Measurements from ENCODE around the gene TMEM191B.
"Not testable (repeated sequence)": the region's sequence is repeated elsewhere in the genome, so short reads cannot be mapped to it uniquely, and the experiment has no call there.

The TMEM191B gene

GRCh38 chr22:18527752-18528596 lies at the start of gene TMEM191B:
Gene TMEM191B, plus strand, starts transcription at chr22:18527802. Its CDS starts 179 bp downstream, at chr22:18527981.
- not testable (repeated sequence) for DNase-seq

GRCh38 chr22:18496227-18496626 lies 31.4 kb upstream of the TMEM191B start:
- DNase-seq: not testable (repeated sequence)

- DNase-seq: not testable (repeated sequence)
These were observed 16.3 kb upstream of the TMEM191B start for GRCh38 chr22:18511327-18511726.

GRCh38 chr22:18512378-18512777 lies 15.2 kb upstream of the TMEM191B start:
- not testable (repeated sequence) for DNase-seq

GRCh38 chr22:18513454-18513853 lies 14.1 kb upstream of the TMEM191B start:
- not testable (repeated sequence) for DNase-seq

- not testable (repeated sequence) for DNase-seq
These were observed 9.5 kb upstream of the TMEM191B start, which contains the start of gene GGTLC3 for GRCh38 chr22:18518061-18518460. Gene GGTLC3, minus strand, starts transcription at chr22:18518161. Its CDS starts 264 bp downstream, at chr22:18517897.

GRCh38 chr22:18522762-18523161 lies 4.8 kb upstream of the TMEM191B start:
- not testable (repeated sequence) for DNase-seq

GRCh38 chr22:18523328-18523727 lies 4.3 kb upstream of the TMEM191B start:
- not testable (repeated sequence) for DNase-seq

GRCh38 chr22:18528597-18529415 lies 1.2 kb downstream of the TMEM191B start:
- DNase-seq: not testable (repeated sequence)

- not testable (repeated sequence) for DNase-seq
These were observed 2.0 kb downstream of the TMEM191B start for GRCh38 chr22:18529416-18530145.

GRCh38 chr22:18533633-18534032 lies 6.0 kb downstream of the TMEM191B start:
- DNase-seq: not testable (repeated sequence)

- not testable (repeated sequence) for DNase-seq
These were observed 6.7 kb downstream of the TMEM191B start for GRCh38 chr22:18534315-18534714.

- not testable (repeated sequence) for DNase-seq
These were observed 12.4 kb downstream of the TMEM191B start for GRCh38 chr22:18539994-18540393.

- not testable (repeated sequence) for DNase-seq
These were observed 15.8 kb downstream of the TMEM191B start for GRCh38 chr22:18543400-18543799.

- not testable (repeated sequence) for DNase-seq
These were observed 17.0 kb downstream of the TMEM191B start for GRCh38 chr22:18544615-18545014.

GRCh38 chr22:18549458-18550179 lies 22.0 kb downstream of the TMEM191B start:
- not testable (repeated sequence) for DNase-seq

GRCh38 chr22:18551046-18551445 lies 23.4 kb downstream of the TMEM191B start:
- DNase-seq: not testable (repeated sequence)

GRCh38 chr22:18552839-18553597 lies 25.4 kb downstream of the TMEM191B start:
- DNase-seq: not testable (repeated sequence)

- not testable (repeated sequence) for DNase-seq
These were observed 27.0 kb downstream of the TMEM191B start for GRCh38 chr22:18554280-18555256.

- DNase-seq: not testable (repeated sequence)
These were observed 30.9 kb downstream of the TMEM191B start for GRCh38 chr22:18558516-18558915.

Measured in NCI-H526 treated with DMSO at 0.1 percent for 48 hours (cell line).